Stromal cell of bone marrow (primary cell): ENCODE measurements around the gene COL3A1.

Experiments used
- DNase-seq: peaks from one replicate; pipeline ENCODE4 v3.0.0-alpha.2; 2012; ENCODE audit warnings: low read depth

The COL3A1 gene

DNA sequence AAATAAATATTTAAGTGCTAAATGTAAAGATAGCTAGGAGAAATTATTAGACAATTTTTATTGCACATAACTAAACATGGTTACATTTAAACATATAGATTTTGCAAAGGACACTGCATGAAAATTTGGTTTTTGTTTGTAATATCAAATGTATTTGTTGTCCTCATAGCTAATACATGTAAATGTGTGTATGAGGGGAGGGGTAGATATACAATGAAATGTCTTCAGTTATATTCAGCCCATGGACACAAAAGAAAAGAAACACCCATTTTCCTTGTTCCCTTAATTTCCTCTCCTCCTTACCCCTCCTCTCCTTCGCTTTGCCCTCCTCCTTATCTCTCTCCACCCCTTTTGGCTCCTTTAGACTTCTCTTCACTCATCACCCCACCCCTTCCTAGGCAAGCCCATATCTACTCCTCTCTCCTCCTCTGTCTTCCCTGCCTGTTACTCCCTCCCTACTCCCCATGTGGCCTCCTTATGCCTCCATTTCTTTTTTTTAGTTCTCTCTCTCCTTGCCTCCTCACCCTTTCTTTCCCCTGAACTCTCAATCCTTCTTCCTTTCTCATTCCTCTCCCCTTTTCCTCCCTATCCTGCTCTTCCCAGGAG, 1.4 kb downstream of the COL3A1 start:
- DNase-seq: peak; percentile 95

DNA sequence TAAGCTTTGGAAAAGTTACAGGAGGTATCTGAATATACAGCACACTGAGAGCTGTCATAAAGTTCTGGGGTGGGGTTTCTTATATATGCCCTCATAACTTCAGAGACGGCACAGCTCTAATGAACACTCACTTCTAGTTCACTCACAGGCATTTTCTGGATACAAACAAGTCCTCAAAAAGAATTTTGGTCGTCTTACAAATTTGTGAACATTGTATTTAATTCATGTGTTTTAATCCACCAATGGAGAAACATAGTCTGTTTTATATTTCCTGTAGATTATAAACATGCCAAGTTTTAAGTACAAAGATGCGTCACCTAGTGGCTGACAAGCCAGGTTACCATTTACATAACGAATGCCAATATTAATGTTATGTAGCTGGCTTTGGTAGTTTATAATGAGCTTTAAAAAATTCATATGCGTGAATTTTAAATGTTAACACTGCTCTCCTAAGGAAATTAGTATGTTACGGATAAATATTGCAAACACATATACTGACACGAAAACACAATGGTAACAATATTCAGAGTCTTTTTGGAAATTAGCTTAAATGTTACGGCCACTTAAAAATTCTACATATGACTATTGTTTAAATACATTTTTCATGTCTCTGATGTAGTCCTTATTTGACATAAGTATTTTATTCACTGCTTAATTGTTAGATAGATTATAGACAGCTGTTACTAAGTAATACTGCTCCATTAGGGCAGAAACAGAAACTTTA, 2.5 kb downstream of the COL3A1 start:
- peak; percentile 63 for DNase-seq

DNA sequence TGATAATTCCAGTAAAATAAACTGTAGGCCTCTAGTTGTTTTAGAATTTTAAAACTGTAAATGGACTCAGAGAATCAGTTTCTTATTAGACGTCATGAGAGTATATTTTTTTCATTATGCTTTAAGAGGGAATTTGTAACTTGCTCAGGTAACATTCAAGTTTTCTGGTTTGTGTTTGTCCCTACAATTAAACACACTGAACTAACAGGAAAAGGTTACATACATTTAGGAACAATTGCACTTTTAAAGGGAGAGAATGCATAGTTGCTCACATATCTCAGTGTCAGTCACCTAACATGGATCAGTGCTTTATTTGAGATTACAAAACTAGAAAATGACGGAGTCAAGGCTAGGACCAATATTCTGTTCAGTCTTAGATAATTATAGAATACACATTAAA, 3.1 kb downstream of the COL3A1 start:
- DNase-seq: no peak

DNA sequence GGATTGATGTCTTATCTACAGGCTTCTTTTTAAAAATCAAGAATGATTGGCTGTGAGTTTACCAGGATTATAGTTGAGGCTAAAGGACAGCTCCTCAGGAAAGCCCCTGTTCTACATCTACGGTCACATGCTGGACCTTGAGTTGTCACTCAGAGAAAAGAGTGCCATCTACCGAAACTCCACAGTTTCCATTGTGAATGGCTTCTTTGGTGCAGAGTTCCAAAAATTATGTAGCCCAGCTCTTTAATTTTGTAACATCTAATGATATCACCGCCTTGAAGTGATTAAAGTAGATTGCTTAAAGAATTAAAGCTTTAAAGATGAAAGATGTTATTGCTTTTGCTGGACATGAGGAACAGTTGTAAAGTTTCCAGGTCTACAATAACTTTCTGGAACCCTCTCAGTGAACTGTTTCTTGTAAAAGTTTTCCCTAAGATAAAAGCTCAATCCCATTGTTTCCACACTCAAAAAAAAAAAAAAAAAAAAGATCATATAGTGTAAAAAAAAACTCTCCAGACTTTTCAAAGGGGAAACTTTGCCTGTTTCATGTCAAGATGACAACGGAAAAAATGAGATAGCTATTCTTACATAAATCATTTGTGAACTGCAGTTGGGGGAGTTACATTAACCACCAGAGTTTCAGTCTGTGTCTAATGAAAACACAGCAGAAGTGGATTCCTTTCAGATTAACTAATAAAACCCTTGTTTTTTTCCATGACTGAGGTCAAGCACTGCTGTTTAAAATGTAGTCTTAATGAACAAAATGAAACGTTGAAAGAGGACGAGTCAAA, 4.3 kb downstream of the COL3A1 start:
- DNase-seq: peak; percentile 74

DNA sequence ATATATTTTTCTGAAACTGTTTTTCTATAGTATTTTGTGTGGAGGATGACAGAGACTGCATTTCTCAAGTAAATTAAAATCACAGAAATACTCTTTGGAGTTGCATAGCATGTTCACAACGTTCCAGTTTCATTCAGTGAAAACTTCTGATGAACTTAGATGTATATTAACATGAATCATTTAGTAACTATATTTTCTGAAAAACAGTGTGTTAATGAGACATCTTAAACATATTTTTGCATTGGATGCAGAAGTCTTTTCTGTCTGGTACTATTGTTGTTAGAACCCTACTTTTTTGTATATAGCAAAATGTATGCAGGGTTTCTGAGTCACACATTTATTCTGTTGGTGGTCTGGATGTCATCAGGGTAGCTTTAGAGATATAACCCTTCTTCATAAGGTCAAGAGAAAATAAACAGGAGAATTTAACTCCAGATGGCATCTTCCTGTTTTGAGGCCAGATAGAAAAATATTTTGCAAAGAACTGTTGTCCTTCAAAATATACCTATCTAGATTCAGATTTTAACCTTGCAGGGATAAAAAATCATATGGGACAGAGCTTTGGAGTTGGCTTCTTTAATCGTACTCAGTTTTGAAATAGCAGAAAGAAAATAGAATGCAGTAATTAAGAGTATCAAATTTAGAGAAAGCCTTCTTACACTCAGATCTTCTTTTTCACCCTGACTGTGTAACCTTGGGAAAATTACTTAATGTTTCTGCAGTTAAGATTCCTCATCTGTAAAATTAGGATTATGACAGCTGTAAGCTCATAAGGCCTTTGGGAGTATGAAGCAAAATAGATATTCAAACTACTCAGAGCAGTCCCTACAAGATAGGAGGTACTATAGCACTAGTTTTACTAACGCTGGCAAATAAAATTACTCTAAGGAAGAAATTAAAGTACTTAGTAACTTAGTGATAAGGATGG, 5.3 kb downstream of the COL3A1 start:
- no peak for DNase-seq

DNA sequence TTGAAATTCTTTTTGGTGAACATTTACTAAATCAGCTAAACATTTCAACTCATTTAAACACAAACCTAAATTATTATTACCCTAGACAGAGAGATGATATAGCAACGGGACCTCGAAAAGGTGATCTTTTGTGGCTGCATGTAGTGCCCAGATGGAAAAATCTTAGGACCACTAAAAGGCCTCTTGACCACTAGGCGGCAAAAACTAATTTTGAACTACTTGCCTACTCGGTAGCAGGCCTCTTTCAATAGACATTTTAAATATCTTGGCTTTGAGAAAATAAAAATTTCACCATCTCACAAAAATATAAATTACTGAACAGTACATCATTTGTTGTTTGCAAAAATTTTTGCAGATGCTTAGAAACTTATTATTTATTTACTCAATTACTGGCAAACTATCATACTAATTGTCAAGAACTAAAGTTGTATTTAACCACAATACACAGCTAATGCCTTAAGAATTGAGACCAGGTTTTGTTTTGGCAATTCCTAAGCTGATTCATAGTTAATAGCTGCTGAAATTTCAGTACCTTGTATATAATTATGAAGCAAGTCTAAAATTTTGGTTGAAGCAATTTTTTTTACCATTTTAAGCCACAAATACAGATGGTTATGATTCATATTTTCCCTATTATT, 9.4 kb downstream of the COL3A1 start:
- DNase-seq: peak; percentile 73

DNA sequence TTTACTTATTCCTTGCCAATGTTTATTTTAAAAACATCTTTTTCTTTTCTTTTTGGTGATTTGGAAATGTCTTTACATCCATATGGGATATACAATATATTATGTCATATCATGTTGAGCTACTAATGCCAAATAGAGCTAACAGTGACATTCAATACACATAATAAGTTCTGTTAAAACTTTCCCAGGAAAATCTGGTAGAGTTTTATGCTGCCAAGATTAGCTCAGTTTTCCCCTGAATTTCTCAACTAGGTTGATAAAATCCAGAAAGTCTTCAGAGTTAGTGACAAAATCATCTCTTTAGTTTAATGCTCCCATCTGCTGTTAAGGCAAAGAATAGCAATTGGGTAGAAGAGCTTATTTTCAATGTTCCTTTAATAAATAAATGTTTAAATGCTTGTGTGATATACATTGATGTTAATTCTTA, 9.9 kb downstream of the COL3A1 start:
- DNase-seq: peak; percentile 70

DNA sequence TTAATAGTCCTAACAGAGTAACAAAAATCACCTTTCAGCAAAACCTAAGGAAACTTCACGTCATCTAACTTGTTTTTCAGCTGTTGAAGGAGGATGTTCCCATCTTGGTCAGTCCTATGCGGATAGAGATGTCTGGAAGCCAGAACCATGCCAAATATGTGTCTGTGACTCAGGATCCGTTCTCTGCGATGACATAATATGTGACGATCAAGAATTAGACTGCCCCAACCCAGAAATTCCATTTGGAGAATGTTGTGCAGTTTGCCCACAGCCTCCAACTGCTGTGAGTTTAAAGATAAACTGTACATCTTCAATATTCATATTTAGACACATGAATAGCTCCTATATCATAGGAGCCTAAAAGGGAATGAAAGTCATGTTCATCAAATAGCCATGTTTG, 10.5 kb downstream of the COL3A1 start:
- DNase-seq: peak; percentile 86

DNA sequence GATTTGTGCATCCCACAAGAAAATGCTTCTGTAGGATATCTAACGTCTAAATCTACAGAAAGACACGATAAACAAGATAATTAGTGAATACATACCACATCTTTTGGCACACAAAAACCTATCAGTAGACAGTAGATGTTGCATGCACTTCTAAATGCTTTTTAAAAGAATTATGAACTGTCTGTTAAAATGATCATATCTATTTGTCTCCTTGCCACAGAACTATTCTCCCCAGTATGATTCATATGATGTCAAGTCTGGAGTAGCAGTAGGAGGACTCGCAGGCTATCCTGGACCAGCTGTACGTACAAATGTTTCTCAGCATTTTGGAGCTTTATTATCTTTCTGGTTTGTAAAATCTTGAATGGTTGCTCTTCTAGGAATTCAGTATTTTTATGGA, 12.7 kb downstream of the COL3A1 start:
- no peak for DNase-seq

DNA sequence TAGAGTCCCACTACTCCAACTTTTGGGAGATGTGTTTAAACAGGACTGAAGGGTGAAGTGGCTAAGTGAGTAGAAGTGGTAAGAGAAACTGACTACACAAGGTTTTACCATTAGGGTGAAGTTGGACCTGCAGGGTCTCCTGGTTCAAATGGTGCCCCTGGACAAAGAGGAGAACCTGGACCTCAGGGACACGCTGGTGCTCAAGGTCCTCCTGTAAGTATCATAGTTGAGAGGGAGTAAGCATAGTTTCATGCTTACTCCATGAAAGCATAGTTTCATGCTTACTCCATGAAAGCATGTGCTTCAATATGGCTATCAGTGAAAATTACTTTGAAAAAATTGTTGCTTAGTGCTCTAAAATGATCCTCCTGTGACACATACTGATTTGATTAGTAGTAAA, 19.1 kb downstream of the COL3A1 start:
- no peak for DNase-seq

DNA sequence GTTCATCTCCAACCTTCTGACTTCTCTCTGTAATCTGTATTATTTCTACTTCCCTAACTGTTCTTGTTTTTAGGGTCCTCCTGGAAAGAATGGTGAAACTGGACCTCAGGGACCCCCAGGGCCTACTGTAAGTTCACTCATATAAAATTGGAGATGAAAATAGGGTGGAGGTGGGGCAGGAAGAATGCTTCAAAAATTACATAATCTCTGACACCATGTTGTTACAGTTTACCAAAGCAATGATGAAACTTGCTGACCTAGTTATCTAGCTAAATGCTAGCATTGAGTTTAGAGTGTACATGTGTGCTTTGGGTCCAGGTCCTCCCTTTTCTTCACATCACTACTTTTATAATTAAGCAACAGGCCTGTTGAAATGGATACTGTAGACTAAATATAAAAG, 23.1 kb downstream of the COL3A1 start:
- DNase-seq: no peak

DNA sequence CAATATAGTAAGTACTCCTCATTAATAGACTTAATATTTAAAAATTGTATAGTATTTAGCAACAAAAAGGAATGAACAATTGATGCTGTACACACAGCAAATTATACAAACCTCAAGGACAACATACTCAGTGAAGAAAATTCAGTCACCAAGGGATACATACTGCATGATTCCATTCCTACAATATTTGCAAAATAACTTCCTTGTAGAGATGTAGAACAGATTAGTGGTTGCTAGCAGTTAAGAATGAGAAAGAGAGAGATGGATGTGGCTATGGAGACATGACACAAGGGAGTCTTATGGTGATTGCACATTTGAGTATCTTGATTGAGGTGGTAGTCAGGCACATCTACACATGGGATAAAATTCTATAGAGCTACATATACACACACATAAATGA, 26.0 kb downstream of the COL3A1 start:
- no peak for DNase-seq

DNA sequence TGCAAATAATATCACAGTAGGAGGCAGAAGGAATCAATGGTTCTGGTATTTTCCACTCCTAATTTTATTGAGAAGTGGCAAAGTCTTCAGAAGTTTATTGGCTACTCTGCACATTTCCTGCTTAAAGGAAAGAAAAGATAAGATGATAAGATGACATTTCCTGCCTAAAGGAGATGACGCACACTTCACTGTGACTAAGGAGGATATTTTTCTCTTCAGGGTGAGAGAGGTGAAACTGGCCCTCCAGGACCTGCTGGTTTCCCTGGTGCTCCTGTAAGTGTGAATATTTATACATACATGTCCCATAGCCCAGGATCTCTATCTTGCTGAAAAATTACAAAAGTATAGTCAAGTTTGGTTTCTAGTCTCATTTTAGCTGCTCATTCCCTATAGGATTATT, 27.9 kb downstream of the COL3A1 start:
- DNase-seq: no peak

DNA sequence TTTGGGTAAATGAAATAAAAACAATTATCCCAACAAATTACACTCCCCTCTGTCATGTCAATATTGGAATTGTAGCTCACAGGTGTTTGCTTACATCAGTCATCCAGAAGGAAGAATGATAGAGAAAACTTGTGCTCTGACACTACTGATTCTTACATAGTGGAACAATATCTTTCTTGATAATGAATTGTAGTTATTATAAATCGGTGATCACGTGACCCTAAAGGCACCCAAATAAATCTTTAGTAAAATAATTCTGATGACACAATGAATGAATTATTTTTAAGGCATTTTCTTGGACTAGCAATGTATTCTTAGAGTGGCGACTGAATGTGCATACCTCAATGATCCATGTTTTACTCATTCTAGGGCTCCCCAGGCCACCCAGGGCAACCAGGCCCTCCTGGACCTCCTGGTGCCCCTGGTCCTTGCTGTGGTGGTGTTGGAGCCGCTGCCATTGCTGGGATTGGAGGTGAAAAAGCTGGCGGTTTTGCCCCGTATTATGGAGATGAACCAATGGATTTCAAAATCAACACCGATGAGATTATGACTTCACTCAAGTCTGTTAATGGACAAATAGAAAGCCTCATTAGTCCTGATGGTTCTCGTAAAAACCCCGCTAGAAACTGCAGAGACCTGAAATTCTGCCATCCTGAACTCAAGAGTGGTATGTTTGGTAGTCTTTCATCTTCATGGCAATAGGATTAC, 34.5 kb downstream of the COL3A1 start:
- DNase-seq: no peak

DNA sequence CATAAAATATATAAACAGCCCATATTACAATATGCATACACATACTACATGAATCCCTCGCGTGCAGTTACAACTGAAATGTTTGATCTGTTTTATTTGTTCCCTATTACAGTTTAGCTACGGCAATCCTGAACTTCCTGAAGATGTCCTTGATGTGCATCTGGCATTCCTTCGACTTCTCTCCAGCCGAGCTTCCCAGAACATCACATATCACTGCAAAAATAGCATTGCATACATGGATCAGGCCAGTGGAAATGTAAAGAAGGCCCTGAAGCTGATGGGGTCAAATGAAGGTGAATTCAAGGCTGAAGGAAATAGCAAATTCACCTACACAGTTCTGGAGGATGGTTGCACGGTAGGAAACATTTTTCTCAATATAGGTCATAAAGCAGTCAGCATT, 36.4 kb downstream of the COL3A1 start:
- no peak for DNase-seq

DNA sequence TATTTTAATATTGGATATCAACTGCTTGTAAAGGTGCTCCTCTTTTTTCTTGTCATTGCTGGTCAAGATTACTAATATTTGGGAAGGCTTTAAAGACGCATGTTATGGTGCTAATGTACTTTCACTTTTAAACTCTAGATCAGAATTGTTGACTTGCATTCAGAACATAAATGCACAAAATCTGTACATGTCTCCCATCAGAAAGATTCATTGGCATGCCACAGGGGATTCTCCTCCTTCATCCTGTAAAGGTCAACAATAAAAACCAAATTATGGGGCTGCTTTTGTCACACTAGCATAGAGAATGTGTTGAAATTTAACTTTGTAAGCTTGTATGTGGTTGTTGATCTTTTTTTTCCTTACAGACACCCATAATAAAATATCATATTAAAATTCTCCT, 38.2 kb downstream of the COL3A1 start:
- DNase-seq: no peak

DNA sequence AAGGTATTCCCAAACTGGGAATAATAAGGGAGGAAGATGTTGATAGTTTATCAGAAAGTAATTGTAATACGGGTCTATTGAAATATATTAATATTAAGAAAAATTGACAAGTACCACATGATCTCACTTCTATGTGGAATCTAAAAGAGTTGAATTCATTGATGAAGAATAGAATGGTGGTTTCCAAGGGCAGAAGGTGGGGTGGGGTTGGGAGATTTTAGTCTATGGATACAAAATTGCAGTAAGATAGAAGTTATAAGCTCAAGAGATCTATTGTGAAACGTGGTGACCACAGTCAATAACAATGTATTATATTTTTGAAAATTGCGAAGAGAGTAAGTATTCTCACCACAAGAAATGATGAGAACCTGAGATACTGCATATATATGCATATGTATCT, 38.9 kb downstream of the COL3A1 start:
- DNase-seq: no peak

DNA sequence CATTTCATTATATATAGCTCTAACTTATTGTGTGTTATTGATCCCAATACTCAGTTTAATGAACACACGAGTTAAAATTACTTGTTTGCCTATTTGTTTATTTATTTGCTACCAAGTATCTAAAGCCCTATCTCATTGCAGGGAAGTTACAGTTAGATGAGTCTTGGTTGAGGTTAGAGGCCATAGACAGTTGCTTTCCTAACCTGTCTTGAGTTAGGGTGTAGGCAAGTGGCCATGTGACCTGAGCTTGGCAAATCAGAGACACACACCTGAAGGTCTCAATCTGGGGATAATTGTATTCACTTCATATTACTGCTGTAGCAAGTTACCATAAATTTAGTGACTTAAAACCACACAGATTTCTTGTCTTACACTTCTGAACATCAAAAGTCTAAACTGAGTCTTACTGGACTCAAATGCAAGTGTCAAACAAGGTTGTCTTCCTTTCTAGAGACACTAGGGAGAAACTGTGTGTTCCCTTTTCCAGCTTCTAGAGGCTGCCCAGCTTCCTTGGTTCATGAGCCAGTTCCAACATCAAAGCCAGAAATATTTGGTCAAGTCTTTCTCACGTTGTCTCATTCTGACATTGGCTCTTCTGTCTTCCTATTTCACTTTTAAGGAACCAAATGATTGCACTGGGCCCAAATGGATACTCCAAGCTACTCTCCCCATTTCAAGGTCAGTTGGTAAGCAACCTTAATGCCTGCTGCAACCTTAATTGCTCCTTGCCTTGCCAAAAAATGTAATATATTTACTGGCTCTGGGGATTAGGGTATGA, 39.7 kb downstream of the COL3A1 start:
- no peak for DNase-seq

DNA sequence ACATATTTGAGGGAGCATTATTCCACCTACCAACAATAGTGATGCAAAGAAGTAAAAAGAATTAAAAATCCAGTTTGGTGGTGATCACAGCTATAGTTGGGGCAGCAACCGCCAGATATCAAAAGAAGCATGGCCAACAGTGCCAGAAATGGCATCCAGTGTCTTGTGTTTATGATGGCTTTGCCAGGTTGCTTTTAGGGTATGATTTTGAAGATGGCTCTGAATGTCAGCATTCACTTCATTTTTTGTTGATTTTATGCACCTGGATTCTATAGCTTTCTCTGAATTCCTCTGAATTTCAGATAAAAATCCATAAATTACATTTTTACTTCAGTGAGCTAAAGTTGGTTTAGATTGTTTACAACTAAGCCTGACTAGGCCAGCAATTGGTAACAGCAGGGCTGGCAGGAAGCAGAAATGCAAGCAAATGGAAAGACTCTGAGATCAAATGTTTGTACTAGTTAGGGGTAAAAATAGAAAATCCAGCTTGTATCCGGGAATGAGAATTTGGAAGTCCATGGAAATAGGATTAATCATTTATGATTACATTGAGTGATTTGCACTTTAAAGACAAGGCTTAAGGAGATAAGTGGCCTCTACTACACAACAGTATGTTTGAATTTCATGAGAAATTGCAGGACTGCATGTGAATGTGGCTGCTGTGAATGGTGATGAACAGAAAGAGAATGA, 40.4 kb downstream of the COL3A1 start:
- peak; percentile 44 for DNase-seq

DNA sequence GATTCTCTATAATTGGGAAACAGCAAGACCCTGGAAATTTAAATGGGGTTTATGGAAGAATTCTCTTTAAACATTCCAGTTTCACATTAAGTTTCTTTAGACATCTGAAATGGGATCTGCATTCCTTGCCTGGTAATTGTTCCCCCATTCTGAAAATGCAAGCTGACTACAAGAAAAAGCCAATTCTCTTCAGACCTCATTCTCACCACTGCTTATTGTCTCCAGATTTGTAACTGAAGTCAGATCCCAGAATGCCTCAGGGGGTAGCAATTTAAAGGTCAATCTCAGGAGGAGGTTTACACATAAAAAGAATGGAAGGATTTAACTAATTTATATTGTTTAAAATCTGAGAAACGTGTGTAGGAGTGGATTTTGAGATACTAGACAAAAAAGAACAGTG, 41.2 kb downstream of the COL3A1 start:
- DNase-seq: no peak
